Adipose tissue (tissue), 3 donors: ENCODE measurements around the gene RIPK3. TPM values are rescaled to one million over a fixed set of nuclear protein-coding genes. Genes with fewer than 3 reads are reported as not detected.
"Not testable (repeated sequence)": the region's sequence is repeated elsewhere in the genome, so short reads cannot be mapped to it uniquely, and the experiment has no call there.

Experiments used
- H3K27ac ChIP-seq: one replicate; pipeline ENCODE4 v1.5.1; 2013; ENCODE audit warnings: low read depth, low read length
- WGBS, 3 donors: extraction: QIAGEN DNeasy Blood & Tissue Kit; methylation state at CpG; one replicate each; pipeline ENCODE4 v1.1.7; 2013; 5-methylcytosine and 5-hydroxymethylcytosine counted together
- polyA plus RNA-seq, 3 donors: library from polyadenylated mRNA; stranded (reverse); fragments of 200-250 nt; gene quantifications; one replicate each; pipeline ENCODE4 v1.2.3, GENCODE V29; 2013
- donor health status: healthy with polysubstance abuse.
- donor health status: Bipolar disorder and iron deficiency.
- donor health status: healthy.

RIPK3 gene
- polyA plus RNA-seq, 3 donors = 7.2 to 15.0 (median 8.4) TPM

- WGBS, 3 donors = 86 to 91% (median 89%) methylated on average over 3 of the region's 3 CpGs
Measured at GRCh38 chr14:24354482-24354825, 14.7 kb upstream of the RIPK3 start.

GRCh38 chr14:24353559-24354481, 14.0 kb upstream of the RIPK3 start:
- no peak overlapping the region for H3K27ac ChIP-seq
- 47 to 88% (median 72%) methylated on average over 4 to 5 of the region's 5 CpGs for WGBS, 3 donors

More at GRCh38 chr14:24354482-24354825, 14.7 kb upstream of the RIPK3 start:
- H3K27ac ChIP-seq = not testable (repeated sequence)

- no peak overlapping the region for H3K27ac ChIP-seq
- 22 to 28% (median 25%) methylated on average over 4 of the region's 4 CpGs for WGBS, 3 donors
Measured at GRCh38 chr14:24351517-24351916, 11.7 kb upstream of the RIPK3 start.

GRCh38 chr14:24349742-24350141, 10.0 kb upstream of the RIPK3 start:
- WGBS, 3 donors = 73 to 78% (median 76%) methylated on average over 5 of the region's 5 CpGs

GRCh38 chr14:24348186-24348585, 8.4 kb upstream of the RIPK3 start:
- no peak overlapping the region for H3K27ac ChIP-seq
- WGBS, 3 donors = 93 to 98% (median 97%) methylated on average over 2 of the region's 2 CpGs

More at GRCh38 chr14:24349742-24350141, 10.0 kb upstream of the RIPK3 start:
- H3K27ac ChIP-seq = no peak overlapping the region

GRCh38 chr14:24347134-24347533, 7.3 kb upstream of the RIPK3 start:
- no peak overlapping the region for H3K27ac ChIP-seq
- WGBS, 3 donors = 57 to 72% (median 61%) methylated on average over 1 of the region's 1 CpG

GRCh38 chr14:24343795-24344660, 4.2 kb upstream of the RIPK3 start:
- no peak overlapping the region for H3K27ac ChIP-seq
- 61 to 86% (median 80%) methylated on average over 7 of the region's 7 CpGs for whole genome bisulfite sequencing, 3 donors

GRCh38 chr14:24342889-24343288, 3.1 kb upstream of the RIPK3 start:
- no peak overlapping the region for H3K27ac ChIP-seq
- 96 to 99% (median 98%) methylated on average over 4 of the region's 4 CpGs for WGBS, 3 donors

- WGBS, 3 donors = 93 to 100% (median 100%) methylated on average over 1 of the region's 1 CpG
- H3K27ac ChIP-seq = no peak overlapping the region
Measured at GRCh38 chr14:24340606-24341005, 815 bp upstream of the RIPK3 start.

- WGBS, 3 donors = 65 to 81% (median 76%) methylated on average over 14 of the region's 14 CpGs
- no peak overlapping the region for H3K27ac ChIP-seq
Measured at GRCh38 chr14:24338843-24339242, 948 bp downstream of the RIPK3 start.

- no peak overlapping the region for H3K27ac ChIP-seq
- 92 to 96% (median 95%) methylated on average over 8 of the region's 8 CpGs for WGBS, 3 donors
Measured at GRCh38 chr14:24337824-24338175, 2.0 kb downstream of the RIPK3 start.

GRCh38 chr14:24337144-24337823, 2.5 kb downstream of the RIPK3 start:
- 86 to 93% (median 87%) methylated on average over 7 of the region's 7 CpGs for WGBS, 3 donors
- no peak overlapping the region for H3K27ac ChIP-seq

- 55 to 80% (median 55%) methylated on average over 12 of the region's 12 CpGs for WGBS, 3 donors
Measured at GRCh38 chr14:24335461-24336171, 4.2 kb downstream of the RIPK3 start.

GRCh38 chr14:24334431-24335291, 5.1 kb downstream of the RIPK3 start, which contains the start of gene ADCY4:
Gene ADCY4 (minus strand): TSS chr14:24335071. CDS start chr14:24334652, 419 bp downstream.
- H3K27ac ChIP-seq = no peak within 1 kb of the TSS
- 4 to 12% (median 5%) methylated on average over 64 to 65 of the region's 65 CpGs for WGBS, 3 donors

More at GRCh38 chr14:24335461-24336171, 4.2 kb downstream of the RIPK3 start:
- H3K27ac ChIP-seq = no peak overlapping the region

- no peak overlapping the region for H3K27ac ChIP-seq
- 11 to 30% (median 23%) methylated on average over 52 to 56 of the region's 56 CpGs for WGBS, 3 donors
Measured at GRCh38 chr14:24332268-24332993, 7.4 kb downstream of the RIPK3 start.

GRCh38 chr14:24331731-24332267, 8.0 kb downstream of the RIPK3 start:
- WGBS, 3 donors = 43 to 67% (median 54%) methylated on average over 26 of the region's 26 CpGs
- no peak overlapping the region for H3K27ac ChIP-seq
